Gastroesophageal sphincter (tissue), 4 donors: Measurements from ENCODE around the gene ST7. TPM values are rescaled to one million over a fixed set of nuclear protein-coding genes. Genes with fewer than 3 reads are reported as not detected.

Experiments
- ATAC-seq: fragments of 150-250 bp; one replicate; pipeline ENCODE4 v1.9.1; 2016; ENCODE audit warnings: mild to moderate bottlenecking, moderate library complexity
- H3K27ac ChIP-seq, 4 donors: fragments of 200-600 bp; sonication (generic) in 3 of 4; 1 replicate in 3 of 4; 2 replicates in 1 of 4; pipeline ENCODE4 v1.5.1; 2016 to 2019
- H3K27me3 ChIP-seq: fragments of 200-600 bp; sonication (generic); one replicate; pipeline ENCODE4 v1.5.1; 2019
- H3K36me3 ChIP-seq, 2 donors: fragments of 200-600 bp; sonication (generic); one replicate each; pipeline ENCODE4 v1.5.1; 2019; ENCODE audit warnings: control low read depth in 1 of 2
- H3K4me1 ChIP-seq, 3 donors: fragments of 200-600 bp; sonication (generic); 1 replicate in 2 of 3; 2 replicates in 1 of 3; pipeline ENCODE4 v1.5.1; 2016 to 2019; ENCODE audit warnings: control low read depth in 2 of 3
- H3K4me3 ChIP-seq, 2 donors: fragments of 200-600 bp; sonication (generic); one replicate each; pipeline ENCODE4 v1.5.1; 2019; ENCODE audit warnings: mild to moderate bottlenecking in 1 of 2, moderate library complexity in 1 of 2
- H3K9me3 ChIP-seq, 3 donors: fragments of 200-600 bp; sonication (generic); one replicate each; pipeline ENCODE4 v1.5.1; 2017 to 2019; ENCODE audit warnings: control low read depth in 2 of 3
- CTCF ChIP-seq, 4 experiments: fragments of 200-600 bp in 2 of 4; fragments of 450-650 bp in 2 of 4; sonication (generic) in 1 of 4; IDR thresholded peaks; one replicate each; pipeline ENCODE4 v1.5.1; 2017 to 2019; ENCODE audit warnings: antibody characterized with exemption in 4 of 4, mild to moderate bottlenecking in 2 of 4, moderate library complexity in 2 of 4
- EP300 ChIP-seq: sonication (generic); formaldehyde crosslinking; IDR thresholded peaks from one replicate; pipeline ENCODE4 v1.6.1; 2017; ENCODE audit warnings: antibody characterized with exemption, mild to moderate bottlenecking
- POLR2A ChIP-seq, 2 donors: fragments of 450-650 bp; IDR thresholded peaks; one replicate each; pipeline ENCODE4 v1.6.1; 2017; ENCODE audit warnings: antibody characterized with exemption in 2 of 2, mild to moderate bottlenecking in 2 of 2, moderate library complexity in 1 of 2
- POLR2AphosphoS5 ChIP-seq: sonication (generic); formaldehyde crosslinking; IDR thresholded peaks from one replicate; pipeline ENCODE4 v1.6.1; 2017; ENCODE audit warnings: antibody characterized with exemption
- WGBS, 2 donors: methylation state at CpG; one replicate each; pipeline ENCODE4 v1.1.5; 2018; ENCODE audit warnings: low coverage in 1 of 2; 5-methylcytosine and 5-hydroxymethylcytosine counted together
- total RNA-seq, 4 donors: library from RNA; depleted of rRNA; stranded (reverse); fragments of >200 nt; gene quantifications; one replicate each; pipeline ENCODE4 v1.1.0, GENCODE V29; 2016

Gene ST7
- total RNA-seq, 4 donors from 2014 or later: 19.1 to 43.9 (median 24.2) TPM

GRCh38 chr7:116963234-116963633 lies 9.9 kb downstream of the ST7 start:
- TF ChIP-seq CTCF (IDR thresholded peaks at IDR 0.05): no peak
- no peak for TF ChIP-seq POLR2AphosphoS5
- TF ChIP-seq POLR2A (IDR thresholded peaks at IDR 0.05): no peak
- no peak for TF ChIP-seq EP300
- ATAC-seq: no peak
- H3K4me3 ChIP-seq: no peak overlapping the region
- H3K27me3 ChIP-seq: no peaks in the 10 kb centered on the region
- H3K9me3 ChIP-seq: no peaks in the 10 kb centered on the region
- no peak overlapping the region for H3K27ac ChIP-seq
- H3K36me3 ChIP-seq: no peaks in the 10 kb centered on the region
- peaks cover 0 to 12% (median 0%) of the 10 kb centered on the region in 3 donors for H3K4me1 ChIP-seq

GRCh38 chr7:116966601-116967000 lies 13.3 kb downstream of the ST7 start:
- no peak for ATAC-seq

GRCh38 chr7:116967254-116967922 lies 14.1 kb downstream of the ST7 start:
- Histone ChIP-seq H3K27me3 (no peaks in the 10 kb centered on the region), H3K9me3 (no peaks in the 10 kb centered on the region), H3K4me3 (no peak overlapping the region), H3K27ac (no peak overlapping the region), H3K4me1 (peaks cover 0 to 22% (median 0%) of the 10 kb centered on the region in 3 donors), H3K36me3 (no peaks in the 10 kb centered on the region)
- ATAC-seq: no peak
- 94 to 96% methylated on average over 3 of the region's 5 CpGs for WGBS, 2 donors
- TF ChIP-seq EP300 (no peak), POLR2A (IDR thresholded peaks at IDR 0.05) (no peak), POLR2AphosphoS5 (no peak), CTCF (IDR thresholded peaks at IDR 0.05) (no peak)

More at GRCh38 chr7:116966601-116967000, 13.3 kb downstream of the ST7 start:
- H3K4me3 ChIP-seq: no peak overlapping the region
- TF ChIP-seq EP300 (no peak), POLR2AphosphoS5 (no peak), POLR2A (IDR thresholded peaks at IDR 0.05) (no peak), CTCF (IDR thresholded peaks at IDR 0.05) (no peak)
- no peaks in the 10 kb centered on the region for H3K27me3 ChIP-seq
- H3K4me1 ChIP-seq: peaks cover 0 to 22% (median 0%) of the 10 kb centered on the region in 3 donors
- H3K9me3 ChIP-seq: no peaks in the 10 kb centered on the region
- no peak overlapping the region for H3K27ac ChIP-seq
- H3K36me3 ChIP-seq: no peaks in the 10 kb centered on the region

GRCh38 chr7:116967983-116968382 lies 14.7 kb downstream of the ST7 start:
- ATAC-seq: no peak
- H3K4me1 ChIP-seq: peaks cover 0 to 22% (median 0%) of the 10 kb centered on the region in 3 donors
- 87 to 91% methylated on average over 1 of the region's 1 CpG for WGBS, 2 donors

More at GRCh38 chr7:116967983-116968382, 14.7 kb downstream of the ST7 start:
- H3K9me3 ChIP-seq: no peaks in the 10 kb centered on the region
- H3K27me3 ChIP-seq: no peaks in the 10 kb centered on the region
- no peak overlapping the region for H3K27ac ChIP-seq
- no peaks in the 10 kb centered on the region for H3K36me3 ChIP-seq
- no peak overlapping the region for H3K4me3 ChIP-seq
- TF ChIP-seq CTCF (IDR thresholded peaks at IDR 0.05) (no peak), POLR2A (IDR thresholded peaks at IDR 0.05) (no peak), POLR2AphosphoS5 (no peak)
